Erythroblast (primary cell): ENCODE data around the gene CYP27B1.

ENCODE experiments used
- DNase-seq, 2 experiments: peaks; one replicate each; lab custom pipeline; 2025; lab: John Stamatoyannopoulos, UW
- GATA1 ChIP-seq: IDR thresholded peaks from 2 replicates; pipeline ENCODE4 v1.6.1; 2011; ENCODE audit warnings: low read depth, mild to moderate bottlenecking, control low read depth, low read length, moderate library complexity
- POLR2A ChIP-seq: IDR thresholded peaks from 2 replicates; pipeline ENCODE4 v1.6.1; 2011; ENCODE audit warnings: mild to moderate bottlenecking, low read length

Gene CYP27B1

DNA sequence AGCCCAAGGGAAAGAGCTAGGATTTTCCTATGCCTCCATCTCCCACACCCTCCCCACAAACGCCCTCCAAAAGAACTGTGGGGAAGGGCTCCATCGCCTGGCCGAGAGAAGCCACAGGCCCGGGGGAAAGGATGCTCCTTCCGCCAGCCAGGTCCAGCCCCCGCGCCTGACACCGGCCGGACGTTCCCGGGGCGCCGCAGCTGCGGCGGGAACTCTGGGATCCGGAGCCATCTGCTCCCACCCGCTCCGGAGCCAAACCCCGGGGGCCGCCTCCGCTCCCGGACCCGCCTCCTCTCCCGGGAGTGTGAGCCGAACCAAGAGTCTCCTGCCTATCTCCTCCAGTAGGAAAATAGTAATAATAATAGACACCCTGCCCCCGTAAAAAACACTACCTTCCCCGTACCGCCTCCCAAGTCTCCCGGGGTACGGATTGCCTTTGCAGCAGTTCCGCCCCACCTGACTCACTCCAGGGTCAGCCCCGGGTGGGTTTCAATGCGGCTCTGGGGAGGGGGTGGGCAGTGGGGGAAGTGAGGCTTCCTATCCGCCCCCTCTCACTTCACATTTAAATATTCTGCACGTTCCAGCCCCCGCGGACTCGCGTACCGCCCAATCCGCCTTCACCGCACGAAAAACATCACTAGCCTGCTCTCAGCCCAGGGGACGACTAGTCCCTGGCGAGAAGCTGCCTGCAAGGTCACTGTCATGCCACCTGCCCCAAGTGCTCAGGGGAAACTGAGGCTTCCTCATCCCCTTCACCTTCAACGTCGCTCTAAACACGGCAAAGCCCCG lies 30.7 kb downstream of the CYP27B1 start:
- DNase-seq, result no peak
- TF ChIP-seq POLR2A (no peak), GATA1 (no peak)

DNA sequence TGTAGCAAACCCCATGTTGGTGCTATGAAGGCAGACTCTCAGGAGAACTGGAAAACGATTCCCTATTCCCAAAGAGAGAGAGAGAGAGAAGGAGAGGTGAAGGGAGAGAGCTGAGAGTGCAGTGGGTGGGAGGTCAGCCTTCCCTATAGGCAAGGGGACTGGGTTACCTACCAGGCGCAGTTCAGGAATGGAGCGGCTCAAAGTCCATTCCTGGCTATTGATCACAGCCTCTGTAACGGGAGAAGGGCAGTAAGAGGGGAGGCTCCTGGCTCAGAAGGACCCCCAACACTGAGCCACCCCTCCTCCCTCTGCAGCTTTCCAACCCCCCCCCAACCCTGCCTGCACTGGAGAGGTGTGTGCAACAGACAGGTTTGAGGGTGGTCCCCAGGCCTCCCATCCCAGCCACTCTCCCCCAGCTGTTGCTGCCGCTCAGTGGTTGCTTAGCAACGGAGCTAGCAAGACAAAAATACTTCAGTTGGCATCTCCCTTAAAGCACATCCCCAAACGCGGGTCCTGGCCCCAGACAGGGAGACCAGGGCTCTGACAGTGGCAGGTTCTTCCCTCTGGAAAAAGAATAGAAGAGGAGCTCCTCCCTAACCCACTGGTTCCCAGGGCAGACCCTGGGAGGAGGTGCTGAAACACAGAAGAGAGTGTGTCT lies 31.6 kb downstream of the CYP27B1 start:
- DNase-seq, result no peak

DNA sequence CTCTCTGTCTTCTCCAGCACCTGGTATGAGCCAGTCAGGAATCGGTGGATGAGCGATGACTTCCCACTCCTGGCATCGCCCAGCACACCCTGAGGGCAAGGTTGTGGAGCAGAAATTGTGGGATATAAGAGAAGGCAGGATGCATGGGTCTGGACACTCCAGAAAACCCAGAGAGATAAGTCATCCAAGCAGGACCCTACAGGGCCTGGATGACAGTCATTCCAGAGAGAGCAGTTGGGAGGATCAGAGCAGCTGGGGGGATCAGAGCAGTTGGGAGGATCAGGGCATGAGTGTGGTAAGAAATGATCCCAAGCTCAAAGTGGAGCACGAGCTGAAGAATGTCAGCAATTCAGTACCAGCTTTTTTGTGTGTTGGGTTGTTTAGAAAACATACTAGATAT lies 32.3 kb downstream of the CYP27B1 start:
- no peak for DNase-seq
- TF ChIP-seq POLR2A, result no peak
- TF ChIP-seq GATA1, result no peak

More for the DNA sequence above, 31.6 kb downstream of the CYP27B1 start:
- TF ChIP-seq GATA1, result no peak
- no peak for TF ChIP-seq POLR2A

DNA sequence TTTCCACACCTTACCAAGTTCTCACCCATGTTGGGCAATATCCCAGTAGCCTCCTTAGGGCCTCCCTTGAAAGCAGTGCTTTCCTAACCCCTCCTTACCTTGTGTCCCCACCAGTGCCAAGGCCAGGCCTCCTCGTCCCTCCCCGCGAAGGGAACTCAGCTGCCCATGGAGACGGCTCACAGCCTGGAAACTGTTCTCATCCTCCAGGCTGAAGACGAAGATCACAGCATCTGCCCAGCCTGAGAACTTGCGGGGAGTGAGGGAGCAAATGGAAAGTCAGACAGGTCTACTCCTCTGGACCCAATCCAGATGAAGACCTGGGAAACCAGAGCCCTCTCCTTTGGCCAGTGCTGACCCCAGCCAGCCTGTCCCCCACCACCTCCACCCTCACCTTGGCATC lies 33.0 kb downstream of the CYP27B1 start:
- DNase-seq, result no peak
- TF ChIP-seq POLR2A, result no peak
- no peak for TF ChIP-seq GATA1

DNA sequence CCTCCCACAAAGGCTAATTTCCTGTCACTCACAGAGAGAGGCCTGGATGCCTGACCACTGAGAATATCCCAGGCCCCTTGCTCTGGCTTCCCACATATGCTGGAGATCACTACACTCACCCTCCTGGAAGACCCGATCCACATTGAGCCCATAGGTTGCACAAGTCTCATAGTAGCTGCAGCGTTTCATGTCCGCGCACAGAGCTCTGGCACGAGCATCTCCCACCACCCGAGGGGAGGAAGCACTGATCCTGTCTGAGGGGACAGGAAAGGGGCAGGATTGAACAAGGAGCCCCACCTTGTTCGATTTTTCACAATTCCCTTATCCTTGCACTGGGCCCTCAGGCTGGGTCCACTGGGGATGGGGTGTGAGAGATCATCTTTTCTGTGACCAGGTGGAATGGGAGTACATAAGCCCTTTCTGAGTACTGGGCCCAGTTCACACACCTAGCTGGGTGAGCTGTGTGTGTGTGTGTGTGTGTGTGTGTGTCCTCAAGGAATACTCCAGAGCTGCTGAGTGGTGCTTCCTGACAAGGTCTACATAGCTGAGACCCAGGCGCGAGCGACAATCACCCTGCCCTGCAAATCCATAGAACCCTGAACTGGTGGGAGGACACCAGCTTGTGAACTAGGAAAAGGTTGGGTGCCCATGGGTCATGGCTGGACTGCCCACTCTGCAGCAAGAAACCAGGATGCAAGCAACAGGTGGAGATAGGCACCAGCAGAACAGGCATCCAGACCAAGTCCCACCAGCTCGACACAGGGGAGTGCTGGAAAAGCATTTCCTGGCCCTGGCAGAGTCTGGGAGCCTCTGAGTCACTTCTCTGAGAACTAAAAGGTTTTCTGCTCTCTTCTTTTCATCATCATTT lies 33.9 kb downstream of the CYP27B1 start:
- no peak for TF ChIP-seq POLR2A
- TF ChIP-seq GATA1, result no peak
- DNase-seq, result no peak

DNA sequence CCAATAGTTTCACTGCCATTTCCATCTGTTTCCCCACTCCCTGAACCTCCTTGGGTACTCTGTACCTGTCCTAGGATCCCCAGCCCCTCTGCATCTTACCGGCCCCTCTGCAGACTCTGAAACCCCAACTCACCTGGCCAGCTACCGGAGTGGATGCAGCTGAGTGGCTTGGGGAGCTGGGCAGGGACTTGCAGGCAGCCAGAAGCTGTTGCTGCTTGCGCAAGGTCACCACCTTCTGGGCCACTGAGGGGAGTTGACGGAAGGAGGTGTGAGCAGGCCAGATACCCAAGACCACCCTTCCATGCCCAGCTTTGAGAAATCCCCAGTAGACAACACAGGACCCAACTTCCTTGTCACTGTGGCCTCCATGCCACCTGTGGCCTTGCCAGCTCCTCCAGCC lies 34.6 kb downstream of the CYP27B1 start:
- no peak for TF ChIP-seq POLR2A
- TF ChIP-seq GATA1, result no peak
- no peak for DNase-seq

DNA sequence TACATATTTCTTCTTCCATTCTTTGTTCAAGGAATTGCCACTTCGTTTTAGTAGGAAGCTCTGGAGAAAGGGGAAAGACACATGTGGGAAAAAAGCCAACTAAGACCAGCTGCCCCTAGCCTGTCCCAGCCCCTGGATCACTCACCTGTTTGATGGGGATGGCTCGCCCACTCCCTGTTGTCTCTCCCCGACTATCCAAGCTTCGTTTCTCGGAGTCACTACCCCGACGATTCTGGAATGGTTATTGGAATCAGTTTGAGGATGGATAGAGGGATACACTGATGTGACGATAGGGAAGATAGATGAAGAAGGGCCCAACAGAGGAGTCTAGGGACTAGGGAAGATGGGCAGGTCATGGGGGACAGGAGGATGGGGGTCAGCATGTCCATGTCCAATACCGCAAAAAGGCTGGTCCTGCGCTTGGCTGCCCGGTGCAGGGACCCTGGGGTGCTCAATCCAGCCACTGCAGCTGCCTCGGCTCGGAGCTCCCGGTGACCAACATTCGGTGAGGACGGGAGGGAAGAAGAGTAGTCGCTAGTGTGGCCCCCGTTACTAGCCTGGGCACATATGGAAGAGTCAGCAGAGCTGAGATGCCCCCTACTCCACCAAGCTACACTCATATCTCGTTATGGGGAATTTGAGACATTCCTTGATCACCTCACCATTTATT lies 35.3 kb downstream of the CYP27B1 start:
- no peak for TF ChIP-seq GATA1
- TF ChIP-seq POLR2A, result no peak
- DNase-seq, result no peak

DNA sequence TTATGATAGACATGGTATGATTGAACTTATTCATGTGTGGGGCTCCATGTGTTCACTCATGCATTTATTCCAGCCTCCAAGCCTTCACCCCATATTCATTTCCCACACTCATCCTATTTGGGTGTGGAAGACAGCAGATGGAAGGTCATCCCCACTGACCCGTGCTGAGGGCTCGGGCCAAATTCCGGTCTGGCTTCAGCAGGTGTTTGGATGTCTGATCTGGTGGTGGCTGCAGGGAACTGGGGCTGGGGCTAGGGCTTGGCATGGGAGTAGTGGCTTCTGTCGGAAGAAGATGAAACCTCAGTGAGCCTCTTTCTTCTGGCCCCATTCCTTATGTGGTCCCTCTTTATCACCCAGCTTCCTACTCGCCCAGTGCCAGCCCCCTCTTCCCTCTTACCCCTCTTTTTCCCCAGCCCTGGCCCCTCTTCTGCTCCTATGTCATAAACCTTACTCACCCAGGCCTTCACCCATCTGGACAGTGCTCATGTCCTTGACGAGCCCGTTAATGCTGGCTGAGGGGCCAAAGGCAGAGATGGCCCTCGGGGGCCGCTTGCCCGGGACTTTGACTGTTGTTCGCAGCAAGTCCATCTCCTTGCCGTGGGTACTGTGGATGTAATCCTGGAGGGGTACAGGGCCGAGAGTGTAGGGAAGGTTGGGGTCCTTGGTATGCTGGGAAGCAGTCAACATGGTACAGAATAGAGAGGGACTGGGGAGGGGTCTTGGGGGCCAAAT lies 36.4 kb downstream of the CYP27B1 start:
- TF ChIP-seq POLR2A (no peak), GATA1 (no peak)

DNA sequence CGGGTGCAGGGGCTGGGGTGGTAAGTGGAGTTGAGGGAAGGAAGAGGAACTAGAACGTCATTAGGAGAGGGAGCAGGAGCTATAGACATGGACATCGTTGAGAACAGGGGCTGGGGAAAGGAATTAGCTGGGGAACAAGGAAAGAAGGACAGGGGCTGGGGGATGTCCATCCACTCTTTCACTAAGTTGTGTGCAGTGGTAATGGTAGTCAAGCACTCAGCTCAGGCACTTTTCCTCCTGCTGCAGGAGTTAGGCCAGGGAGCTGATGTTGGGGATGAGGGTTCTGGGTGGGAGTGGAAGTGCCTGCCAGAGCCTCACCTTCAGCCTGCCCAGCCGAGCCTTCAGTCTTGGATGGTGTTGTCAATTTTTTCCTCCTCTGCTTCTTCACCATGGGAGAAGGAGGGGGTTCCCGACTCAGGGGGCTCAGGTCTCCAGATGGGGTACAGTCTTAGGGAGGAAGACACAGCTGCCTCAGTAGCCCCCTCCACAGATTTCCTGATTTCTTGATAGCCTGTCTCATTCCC lies 37.5 kb downstream of the CYP27B1 start:
- TF ChIP-seq POLR2A (no peak), GATA1 (no peak)
- DNase-seq, result no peak

More for the DNA sequence above, 36.4 kb downstream of the CYP27B1 start:
- no peak for DNase-seq

DNA sequence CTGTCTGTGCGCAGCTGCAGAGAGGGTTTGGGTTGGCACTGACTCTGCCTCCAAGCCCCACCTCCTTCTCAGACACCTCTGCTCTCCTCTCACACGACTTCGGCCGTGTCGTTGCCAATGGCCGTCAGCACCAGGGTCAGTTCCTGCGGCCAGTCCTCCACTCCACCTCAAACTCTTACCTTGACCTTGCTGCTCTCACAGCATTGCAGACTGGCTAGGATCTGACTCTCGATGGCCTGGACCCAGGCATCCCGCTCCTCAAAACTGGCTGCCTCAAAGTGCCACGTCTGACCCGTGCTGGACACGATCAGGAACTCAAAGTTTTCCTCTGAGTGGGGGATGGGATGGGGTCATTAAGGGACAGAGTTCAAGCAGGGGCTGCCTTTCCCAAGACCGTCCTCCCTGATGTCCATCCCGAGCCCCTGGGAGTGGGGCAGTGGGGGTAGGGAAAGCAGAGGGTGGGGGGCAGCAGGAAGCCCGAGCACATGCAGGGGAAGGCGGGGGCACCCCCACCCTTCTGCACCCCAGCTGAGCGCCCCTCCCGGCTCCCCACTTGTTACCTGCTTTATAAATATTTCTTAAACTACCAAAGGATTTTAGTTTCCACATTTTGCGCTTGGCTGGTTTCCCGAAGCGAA lies 39.0 kb downstream of the CYP27B1 start:
- DNase-seq, result no peak
- no peak for TF ChIP-seq POLR2A
- TF ChIP-seq GATA1, result no peak

DNA sequence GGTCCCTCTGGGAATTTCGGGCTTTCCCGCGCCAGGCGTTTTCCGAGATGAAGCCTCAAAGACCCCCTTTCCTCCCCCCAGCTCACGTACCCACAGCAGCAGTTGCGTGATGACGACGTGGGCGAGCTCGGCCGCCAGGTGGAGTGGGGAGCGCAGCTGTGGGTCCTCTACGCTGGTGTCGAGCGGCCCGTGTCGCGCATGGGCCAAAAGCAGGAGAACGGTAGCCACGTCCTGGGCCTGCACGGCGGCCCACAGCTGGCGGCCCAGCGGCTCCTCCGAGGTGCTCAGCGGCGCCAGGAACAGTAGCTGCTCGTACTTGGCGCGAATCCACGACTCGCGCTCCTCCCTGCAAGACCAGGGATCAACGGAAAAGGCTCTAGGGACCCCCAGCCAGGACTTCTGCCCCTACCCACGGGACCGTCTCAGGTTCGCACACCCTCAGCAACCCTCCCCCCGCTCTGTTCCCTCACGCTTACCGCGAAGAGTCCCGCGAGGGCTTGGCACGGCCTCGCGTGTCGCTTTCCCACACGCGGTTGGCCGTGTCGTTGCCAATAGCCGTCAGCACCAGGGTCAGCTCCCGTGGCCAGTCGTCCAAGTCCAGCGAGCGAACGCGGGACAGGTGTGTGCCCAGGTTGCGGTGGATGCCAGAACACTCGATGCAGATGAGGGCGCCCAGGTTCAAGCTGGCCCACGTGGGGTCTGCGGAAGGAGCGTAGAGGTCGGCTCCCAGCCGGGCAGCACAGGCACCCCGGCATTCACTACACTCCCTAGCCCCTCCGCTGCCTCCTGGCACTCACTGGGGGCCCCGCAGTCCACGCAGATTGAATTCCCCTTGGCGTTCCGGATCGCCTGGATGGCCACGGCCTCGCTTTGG lies 39.8 kb downstream of the CYP27B1 start:
- DNase-seq, result no peak
- TF ChIP-seq POLR2A (no peak), GATA1 (no peak)
